PFSK-1 (cell line): Measurements from ENCODE around the gene ZC3H7A.

Experiments
- POLR2AphosphoS5 ChIP-seq: IDR thresholded peaks from 2 replicates; pipeline ENCODE4 v1.6.1; 2012; ENCODE audit warnings: low read depth, mild to moderate bottlenecking, control low read depth, low read length, moderate library complexity
- REST ChIP-seq, 2 experiments: IDR thresholded peaks; 2 replicates each; pipeline versions ENCODE4 v1.6.1 to v1.8.0; 2011 to 2012; ENCODE audit warnings: low read depth in 2 of 2, low read length in 2 of 2, control low read depth in 1 of 2, inconsistent platforms in 1 of 2, mild to moderate bottlenecking in 1 of 2, moderate library complexity in 1 of 2; ENCODE audit not compliant: insufficient read depth in 1 of 2
- SIN3A ChIP-seq: IDR thresholded peaks from 2 replicates; pipeline ENCODE4 v1.6.1; 2012; ENCODE audit warnings: mild to moderate bottlenecking, low read length, moderate library complexity, borderline replicate concordance; ENCODE audit not compliant: insufficient read depth
- TAF1 ChIP-seq: IDR thresholded peaks from 2 replicates; pipeline ENCODE4 v1.6.1; 2012; ENCODE audit warnings: low read length, control low read depth, borderline replicate concordance; ENCODE audit not compliant: insufficient read depth

- TF ChIP-seq POLR2AphosphoS5 (no peak), REST (IDR thresholded peaks at IDR 0.05; ENCODE audit: insufficient read depth in 1 of 2, low read depth in 2 of 2, low read length in 2 of 2) (no peak), TAF1 (no peak), SIN3A (no peak)
These were observed 71.0 kb downstream of the ZC3H7A start for GRCh38 chr16:11726008-11726407.
